GM18519 (cell line): ENCODE data around the gene CACNA1F.

ENCODE experiments used
- ATAC-seq: cut with Tn5 transposase; IDR thresholded peaks from one replicate; pipeline ENCODE4 v1.9.1; 2021; ENCODE audit warnings: mild to moderate bottlenecking, moderate library complexity; ENCODE audit not compliant: unreplicated experiment, low FRiP score

Gene CACNA1F

GRCh38 chrX:49160908-49161307 is 72.2 kb downstream of the CACNA1F start:
- ATAC-seq = no peak

- no peak for ATAC-seq
Observed at GRCh38 chrX:49157194-49157593, 75.9 kb downstream of the CACNA1F start.

GRCh38 chrX:49155900-49156837 is 77.0 kb downstream of the CACNA1F start:
- ATAC-seq = peak; percentile 80

- no peak for ATAC-seq
Observed at GRCh38 chrX:49155243-49155899, 77.8 kb downstream of the CACNA1F start.
